Fibroblast of the conjunctiva (primary cell): ENCODE data around the gene ABHD1.
"Not testable (repeated sequence)": the region's sequence is repeated elsewhere in the genome, so short reads cannot be mapped to it uniquely, and the experiment has no call there.

ENCODE experiments used
- DNase-seq: peaks from one replicate; pipeline ENCODE4 v3.0.0-alpha.2; 2010; ENCODE audit warnings: low read depth

Gene ABHD1

DNA sequence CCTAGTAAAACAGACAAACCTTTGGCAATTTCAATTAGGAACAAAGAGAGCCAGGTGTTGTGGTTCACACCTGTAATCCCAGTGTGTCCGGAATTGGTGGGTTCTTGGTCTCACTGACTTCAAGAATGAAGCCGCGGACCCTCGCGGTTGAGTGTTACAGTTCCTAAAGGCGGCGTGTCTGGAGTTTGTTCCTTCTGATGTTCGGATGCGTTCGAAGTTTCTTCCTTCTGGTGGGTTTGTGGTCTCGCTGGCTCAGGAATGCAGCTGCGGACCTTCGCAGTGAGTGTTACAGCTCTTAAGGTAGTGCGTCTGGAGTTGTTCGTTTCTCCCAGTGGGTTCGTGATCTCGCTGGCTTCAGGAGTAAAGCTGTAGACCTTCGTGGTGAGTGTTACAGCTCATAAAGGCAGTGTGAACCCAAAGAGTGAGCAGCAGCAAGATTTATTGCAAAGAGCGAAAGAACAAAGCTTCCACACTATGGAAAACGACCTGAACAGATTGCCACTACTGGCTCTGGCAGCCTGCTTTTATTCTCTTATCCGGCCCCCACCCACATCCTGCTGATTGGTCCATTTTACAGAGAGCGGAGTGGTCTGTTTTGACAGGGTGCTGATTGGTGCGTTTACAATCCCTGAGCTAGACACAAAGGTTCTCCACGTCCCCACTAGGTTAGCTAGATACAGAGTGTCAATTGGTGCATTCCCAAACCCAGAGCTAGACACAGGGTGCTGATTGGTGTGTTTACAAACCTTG, 12.8 kb upstream of the ABHD1 start:
- DNase-seq, result not testable (repeated sequence)

DNA sequence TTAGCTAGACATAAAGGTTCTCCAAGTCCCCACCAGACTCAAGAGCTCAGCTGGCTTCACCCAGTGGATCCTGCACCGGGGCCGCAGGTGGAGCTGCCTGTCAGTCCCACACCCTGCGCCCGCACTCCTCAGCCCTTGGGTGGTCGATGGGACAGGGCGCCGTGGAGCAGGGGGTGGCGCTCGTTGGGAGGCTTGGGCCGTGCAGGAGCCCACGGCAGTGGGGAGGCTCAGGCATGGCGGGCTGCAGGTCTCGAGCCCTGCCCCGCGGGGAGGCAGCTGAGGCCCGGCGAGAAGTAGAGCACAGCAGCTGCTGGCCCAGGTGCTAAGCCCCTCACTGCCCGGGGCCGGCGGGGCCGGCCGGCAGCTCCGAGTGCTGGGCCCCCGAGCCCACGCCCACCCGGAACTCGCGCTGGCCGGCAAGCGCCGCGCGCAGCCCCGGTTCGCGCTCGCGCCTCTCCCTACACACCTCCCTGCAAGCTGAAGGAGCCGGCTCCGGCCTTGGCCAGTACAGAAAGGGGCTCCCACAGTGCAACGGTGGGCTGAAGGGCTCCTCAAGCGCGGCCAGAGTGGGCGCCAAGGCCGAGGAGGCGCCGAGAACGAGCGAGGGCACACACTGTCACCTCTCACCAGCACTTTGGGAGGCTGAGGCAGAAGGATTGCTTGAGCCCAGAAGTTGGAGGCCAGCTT, 12.1 kb upstream of the ABHD1 start:
- not testable (repeated sequence) for DNase-seq

DNA sequence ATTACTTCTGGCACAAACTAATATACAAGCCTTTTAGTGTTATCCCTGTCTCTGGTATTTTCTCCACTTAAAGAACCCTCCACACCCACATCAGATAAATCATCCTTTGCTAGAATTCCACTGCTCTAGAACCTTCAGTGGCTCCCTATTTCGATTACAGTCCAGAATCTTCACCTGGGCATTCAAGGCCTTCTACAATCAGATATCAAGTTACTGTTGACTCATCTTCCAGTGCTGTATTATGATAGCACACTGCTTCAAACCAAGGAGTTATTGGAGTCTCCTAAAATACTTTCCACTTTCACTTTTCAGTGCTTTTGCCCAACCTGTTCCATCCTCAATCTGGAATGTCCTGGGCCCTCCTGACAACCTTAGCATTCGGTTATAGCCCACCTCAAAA, 8.1 kb upstream of the ABHD1 start:
- DNase-seq, result no peak

DNA sequence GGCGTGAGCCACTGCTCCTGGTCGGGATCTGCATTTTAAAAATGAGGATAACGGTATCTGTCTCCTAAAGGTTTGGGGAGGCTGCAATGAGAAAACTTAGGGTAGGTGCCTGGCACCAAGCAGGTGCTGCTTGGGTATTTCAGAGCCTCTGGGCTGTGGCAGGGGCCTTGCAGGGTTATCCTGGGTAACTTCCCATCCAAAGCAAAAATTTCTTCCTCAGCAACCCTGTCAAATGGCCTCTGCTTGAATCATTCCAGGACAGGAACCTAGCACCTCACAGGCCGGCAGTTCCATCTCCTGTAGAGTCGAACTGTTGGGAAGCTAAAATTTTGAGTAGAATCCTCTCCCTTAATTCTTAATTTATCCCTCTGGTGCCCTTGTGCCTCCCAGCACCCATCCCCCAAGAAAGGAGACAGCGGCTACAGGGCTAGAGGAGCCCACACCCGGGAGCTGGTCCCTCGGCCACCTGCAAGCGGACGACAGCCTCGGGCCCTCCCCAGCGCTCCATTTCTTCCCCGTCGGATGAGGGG, 5.6 kb upstream of the ABHD1 start:
- DNase-seq, result no peak

DNA sequence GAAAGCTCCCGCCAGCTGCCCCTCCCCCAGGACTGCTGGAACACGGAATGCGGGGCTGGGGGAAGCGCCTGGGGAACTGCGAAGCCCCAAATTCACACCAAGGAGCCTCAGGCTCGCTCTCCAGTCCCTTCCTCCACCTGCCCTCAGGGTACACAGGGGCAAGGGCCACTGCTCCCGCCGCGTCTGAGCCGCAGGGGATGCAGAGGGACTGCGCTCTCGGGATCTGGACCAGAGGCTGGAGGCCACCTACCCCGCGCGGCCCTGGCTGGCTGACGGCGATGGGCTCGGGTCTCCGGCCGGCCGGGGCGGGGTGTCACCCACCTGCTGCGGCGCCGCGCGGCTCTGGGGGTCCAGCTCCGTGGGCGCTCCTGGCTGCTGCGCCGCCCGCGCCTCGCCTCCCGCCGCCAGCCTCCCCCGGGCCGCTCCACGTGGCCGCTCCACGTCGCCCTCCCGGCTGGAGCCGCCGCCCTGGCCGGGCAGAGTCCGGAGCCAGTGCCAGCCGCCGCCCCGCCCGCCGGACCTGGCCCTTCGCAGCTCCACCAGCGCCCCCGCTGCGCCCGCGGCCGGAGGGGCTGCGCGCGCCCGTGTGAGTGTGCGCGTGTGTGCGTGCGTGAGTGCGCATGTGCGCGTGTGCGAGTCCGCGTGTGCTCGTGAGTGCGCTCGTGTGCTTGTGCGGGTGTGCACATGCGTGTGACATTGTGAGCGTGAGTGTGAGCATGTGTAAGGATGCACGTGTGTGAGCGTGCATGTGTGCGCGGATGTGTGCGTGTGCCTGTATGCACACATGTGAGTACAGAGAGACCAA, 4.9 kb upstream of the ABHD1 start, which contains the start of gene CGREF1:
TSS of gene CGREF1 (minus strand) at position 604 of the 805 bp plus-strand sequence. CDS start 14,762 bp downstream, outside the sequence.
- no peak for DNase-seq

DNA sequence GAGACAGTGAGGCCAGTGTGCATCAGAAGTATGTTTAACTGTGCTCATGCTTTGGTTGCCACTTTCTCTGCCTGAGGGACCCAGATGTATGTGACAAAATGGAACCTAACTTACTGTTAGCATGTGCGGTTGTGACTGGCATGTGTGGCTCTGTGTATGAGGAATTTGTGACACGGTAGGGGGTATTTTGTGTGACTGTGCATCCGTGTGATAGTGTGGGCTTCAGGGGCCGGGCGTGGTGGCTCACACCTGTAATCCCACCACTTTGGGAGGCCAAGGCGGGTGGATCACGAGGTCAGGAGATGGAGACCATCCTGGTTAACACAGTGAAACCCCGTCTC, 4.3 kb upstream of the ABHD1 start:
- not testable (repeated sequence) for DNase-seq

DNA sequence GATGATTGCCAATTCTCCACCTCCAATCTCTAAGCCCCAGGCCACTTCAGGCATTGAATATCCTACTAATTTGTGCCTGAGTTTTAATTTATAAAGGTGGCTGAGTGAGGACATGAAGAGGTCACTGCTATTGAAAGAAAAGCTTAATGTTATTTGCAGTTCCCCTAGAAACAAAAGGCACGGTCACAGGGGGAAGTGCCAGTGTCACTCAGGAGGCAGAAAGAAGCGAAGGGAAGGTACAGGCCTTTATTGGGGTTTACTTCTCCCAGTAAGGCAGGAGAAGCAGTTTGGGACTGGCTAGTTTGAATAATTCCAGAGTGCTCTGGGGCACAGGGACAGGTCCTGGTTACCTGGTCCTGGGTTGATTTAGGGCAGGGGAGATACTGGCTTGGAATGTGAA, 1.7 kb upstream of the ABHD1 start:
- no peak for DNase-seq

DNA sequence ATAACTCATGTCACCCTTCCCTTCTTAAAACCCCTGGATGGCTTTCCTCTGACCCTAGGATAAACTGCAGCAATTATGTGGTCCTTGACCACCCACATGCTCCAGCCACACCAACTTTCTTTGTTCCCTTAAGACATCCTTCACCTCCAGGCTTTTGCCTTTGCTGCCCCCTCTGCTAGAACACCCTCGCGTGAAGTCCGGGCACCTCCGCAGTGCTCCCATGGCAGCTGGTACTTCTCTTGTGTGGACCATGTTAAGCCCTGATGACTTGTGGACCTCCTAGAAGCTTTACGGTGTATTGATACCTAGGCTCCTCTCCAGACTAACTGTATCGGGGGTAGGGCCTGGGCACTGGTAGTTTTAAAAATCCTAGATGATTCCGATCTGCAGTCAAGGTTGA, 824 bp upstream of the ABHD1 start:
- no peak for DNase-seq

DNA sequence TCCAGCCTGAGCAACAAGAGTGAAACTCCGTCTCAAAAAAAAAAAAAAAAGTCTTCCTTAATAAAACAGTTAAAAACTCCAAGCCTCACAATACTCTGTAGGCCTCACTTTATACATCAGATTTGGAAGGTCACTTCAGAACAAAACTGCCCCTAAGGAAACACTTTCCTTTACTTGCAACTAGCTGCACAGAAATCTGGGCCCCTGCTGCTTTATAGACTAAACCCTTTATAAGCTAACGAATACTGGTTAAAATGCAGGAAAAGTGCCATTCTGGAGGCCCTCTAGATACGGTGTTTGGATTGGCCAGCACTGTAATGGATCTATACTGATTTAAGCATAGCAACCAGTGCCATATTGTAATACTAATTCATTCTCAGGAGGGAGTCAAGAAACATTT, 1.5 kb downstream of the ABHD1 start:
- DNase-seq, result no peak

DNA sequence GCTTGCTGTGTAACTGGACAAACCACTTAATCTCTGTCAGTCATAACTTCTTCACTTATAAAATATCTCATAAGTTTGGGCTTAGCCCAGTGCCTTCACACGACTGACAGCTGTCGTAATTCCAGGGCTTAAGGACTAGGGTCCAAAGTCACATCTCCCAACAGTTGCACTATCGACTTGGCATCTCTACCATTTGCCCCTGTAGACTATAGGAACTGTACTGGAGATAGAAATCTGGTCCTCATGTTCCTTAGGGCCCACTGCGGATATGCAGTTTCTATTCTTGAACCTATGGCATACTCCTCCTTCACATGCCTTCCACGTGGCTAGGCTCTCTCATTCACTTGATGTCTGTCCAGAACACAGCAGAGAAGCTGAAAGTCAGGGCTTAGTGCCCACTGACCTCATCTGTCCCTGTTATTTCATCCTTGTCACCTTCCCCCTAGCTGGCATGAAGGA, 2.7 kb downstream of the ABHD1 start:
- DNase-seq, result no peak

DNA sequence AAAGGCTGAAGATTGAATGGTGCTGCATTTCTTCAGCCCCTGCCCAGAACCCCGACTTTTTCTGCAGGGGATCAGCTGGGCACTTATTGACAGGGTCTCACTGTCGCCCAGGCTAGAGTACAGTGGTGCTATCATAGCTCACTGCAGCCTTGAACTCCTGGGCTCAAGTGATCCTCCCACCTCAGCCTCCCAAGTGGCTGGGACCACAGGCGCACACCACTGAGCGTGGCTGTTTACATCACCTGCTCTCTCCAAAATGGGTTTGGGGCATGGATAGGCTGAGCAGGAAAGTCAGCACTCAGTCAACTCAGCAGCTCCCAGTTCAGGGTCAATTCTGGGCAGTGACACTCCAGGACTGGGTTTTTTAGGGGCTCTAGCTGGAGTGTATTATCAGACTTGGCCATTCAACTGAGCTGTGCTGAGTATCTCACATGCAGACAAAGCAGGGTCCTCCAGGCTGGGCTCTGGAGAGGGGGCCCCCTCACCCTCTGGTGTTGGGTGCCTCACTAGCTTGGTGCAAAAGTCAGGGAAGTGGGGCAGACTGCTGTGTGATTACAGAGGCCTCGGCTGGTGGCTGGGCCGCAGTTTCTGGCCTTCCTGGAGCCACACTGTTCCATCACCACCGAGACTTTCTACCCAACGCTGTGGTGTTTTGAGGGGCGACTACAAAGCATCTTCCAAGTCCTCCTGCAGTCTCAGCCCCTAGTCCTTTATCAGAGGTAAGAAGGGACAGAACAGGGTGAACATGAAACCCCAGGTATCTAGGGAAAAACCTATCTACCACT, 4.5 kb downstream of the ABHD1 start:
- no peak for DNase-seq

DNA sequence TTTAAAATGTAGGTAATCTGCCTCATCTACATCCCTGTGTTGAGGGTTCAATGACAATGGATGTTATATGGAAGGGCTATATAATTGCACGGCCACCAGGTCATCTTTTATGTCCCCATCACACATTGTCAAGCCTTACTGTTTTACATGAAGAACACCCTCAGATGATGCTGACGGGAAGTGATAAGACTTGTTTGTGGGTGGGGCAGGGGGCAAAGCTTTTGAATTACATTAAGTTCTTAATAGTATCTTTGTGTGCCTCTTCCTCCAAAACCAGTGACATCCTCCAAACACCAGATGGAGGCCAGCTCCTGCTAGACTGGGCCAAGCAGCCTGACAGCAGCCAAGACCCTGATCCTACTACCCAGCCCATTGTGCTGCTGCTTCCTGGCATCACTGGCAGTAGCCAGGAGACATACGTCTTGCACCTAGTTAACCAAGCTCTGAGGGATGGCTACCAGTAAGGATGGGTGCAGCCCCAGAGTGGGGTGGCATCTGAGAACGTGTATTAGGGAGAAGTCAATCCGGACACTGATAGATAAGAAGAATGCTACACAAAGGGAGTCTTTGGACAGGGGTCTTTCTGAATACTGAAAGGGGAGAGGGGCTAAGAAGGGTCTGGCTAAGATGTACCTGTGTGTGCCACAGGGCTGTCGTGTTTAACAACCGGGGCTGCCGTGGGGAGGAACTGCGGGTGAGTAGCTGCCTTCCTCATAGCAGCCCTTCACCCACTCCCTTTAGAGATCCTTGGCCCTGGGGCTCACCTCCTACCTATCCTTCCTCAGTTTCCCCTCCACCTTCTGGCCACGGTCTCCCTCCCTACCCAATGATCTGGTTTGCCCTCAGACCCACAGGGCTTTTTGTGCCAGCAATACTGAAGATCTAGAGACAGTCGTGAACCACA, 5.3 kb downstream of the ABHD1 start:
- no peak for DNase-seq

DNA sequence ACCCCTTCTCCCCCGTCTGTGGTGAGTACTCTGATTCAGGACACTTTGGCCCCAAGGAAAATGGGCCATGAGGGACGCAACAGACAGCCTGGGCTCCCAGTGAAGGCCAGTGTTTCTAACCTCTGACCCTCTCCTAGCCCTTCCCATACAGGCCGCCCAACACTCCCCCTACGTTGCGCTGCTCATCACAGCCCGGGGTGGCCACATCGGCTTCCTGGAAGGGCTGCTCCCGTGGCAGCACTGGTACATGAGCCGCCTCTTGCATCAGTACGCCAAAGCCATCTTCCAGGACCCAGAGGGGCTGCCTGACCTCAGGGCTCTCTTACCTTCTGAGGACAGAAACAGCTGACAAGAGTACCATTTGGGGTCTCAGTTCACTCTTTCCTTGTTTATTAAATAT, 6.8 kb downstream of the ABHD1 start:
- DNase-seq, result no peak

DNA sequence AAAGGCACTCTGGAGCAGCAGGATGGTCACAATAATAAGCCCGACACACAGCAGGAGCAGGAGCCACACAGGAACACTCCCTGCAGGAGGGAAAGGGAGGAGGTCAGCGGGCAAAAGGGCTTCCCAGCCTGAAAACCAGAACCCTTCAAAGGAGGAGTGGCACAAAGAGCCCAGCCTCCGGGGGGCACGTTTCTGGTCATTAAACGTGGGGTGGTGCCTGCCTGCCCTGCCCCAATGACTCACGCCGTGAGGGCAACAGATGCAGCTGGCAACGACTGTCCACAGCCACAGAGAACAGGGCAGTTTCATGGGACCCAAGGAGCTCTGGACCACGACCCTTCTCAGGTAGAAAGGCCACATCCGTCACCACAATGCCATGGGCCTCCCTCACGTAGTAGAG, 7.8 kb downstream of the ABHD1 start:
- no peak for DNase-seq

DNA sequence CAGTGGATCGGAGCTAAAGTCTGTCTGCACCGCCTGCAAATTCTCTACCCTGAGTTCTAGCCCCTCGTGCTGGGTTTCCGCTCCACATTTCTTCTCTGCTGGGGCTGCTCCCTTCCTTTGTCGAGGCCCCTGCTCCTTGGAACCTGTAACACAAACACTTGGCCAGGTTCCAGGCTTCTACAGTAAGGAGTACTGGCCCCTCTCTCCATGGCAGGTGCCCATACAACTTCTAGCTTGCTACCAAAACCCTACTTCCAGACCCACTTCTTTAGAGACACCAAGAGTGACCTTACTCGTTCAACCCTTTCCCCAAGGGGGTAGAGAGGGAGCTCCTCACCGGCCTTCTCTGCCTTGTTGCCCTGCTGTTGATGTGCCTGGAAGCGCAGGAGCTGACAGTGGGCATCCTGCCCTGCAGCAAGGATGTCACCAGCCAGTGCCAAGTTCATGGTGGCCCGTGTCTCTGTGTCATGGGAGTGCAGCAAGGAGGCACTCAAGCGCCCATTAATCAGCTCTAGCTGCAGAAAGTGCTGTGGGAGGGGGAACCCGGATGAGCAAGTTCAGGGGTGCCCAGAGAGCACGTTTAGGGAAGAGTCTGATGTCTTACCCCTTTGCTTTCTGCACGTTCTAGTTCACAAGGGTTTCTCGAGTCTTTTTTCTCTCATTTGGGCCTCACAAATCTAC, 9.7 kb downstream of the ABHD1 start:
- no peak for DNase-seq

DNA sequence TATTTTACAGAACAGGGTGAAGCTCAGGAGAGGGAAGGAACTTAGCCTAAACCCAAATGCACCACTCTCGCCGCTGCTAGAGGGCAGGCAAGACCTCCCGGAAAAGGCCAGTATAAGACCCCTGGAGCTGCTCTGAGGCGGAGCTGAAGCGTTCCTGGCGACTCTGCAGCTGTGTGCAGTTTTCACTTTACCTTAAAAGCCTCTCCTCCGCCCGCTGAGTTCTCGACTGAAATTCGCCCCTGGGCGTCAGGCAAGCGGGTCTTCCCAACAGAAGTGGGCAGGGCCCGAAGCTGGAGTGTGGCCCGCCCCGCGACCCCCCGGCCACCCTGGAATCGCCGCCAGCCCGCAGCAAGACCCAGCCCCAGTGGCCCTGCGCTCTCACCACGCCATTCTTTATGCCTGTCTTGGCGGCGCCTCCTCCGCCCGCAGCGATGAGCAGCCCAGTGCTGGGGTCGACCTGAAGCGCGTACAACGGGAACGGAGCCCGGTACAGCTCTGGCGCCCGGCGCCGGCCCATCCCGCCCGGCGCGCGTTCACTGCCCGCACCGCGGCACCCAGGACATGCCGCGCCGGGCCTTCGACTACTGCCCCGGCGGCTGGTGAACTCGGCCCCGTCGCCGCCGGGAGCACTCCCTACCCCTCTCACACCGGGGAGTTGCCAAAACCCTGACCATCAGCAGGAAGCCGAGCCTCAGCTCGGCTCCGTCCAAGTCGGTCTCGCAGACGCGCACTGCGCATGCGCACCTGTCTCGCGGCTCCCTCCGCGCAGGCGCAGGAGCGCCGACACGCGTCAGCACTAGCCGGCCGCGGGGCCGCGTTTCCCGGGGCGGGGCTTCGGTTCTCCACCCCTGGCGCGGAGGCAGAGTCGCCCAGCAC, 10.5 kb downstream of the ABHD1 start, which contains the start of gene PREB:
TSS of gene PREB (minus strand) at position 732 of the 876 bp plus-strand sequence. CDS start at position 517, 215 bp downstream.
- DNase-seq, result peak; percentile 94

DNA sequence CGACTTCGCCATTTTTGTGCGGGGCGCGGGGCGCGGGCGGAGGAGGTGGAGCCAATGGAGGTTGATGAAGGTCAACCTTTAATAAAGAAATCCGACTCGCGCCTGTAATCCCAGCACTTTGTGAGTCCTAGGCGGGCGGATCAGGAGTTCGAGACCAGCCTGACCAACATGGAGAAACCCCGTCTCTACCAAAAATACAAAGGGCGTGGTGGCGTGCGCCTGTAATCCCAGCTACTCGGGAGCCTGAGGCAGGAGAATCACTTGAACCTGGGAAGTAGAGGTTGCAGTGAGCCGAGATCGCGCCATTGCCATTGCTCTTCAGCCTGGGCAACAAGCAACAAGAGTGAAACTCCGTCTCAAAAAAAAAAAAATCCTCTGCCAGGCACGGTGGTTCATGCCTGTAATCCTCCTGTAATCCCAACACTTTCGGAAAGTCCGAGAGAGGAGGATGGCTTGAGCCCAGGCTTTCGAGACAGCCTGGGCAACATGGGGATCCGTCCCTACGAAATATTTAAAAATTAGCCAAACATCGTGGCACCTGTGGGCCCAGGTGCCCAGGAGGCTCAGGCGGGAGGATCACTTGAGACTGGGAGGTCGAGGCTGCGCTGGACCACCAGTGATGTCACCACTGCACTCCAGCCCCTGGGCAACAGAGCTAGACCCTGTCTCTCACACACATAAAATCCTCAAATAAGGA, 11.3 kb downstream of the ABHD1 start:
- no peak for DNase-seq

DNA sequence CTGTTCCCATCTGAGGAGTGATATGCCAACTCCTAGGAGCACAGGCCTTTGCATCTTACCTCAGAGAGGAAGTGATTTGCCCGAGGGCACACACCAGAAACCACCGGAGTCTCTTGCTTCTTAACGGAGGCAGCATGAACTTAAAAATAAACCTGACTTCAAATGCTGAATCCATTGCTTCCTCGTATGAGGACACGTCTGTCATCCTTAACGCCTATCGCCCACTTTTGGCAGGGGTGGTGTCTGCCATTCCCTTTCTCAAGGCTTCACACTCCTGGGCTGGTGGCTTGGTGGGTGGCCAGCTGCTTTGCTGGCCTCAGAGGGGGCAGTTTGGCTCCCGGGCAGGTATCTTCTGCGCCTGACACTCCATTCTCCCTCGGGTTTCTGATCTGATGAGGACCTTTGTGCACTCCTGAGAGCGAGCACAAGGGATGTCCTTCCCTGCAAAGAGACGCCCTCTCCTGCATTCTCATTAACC, 11.9 kb downstream of the ABHD1 start:
- DNase-seq, result no peak
